Stimulated activated naive CD4-positive, alpha-beta T cell (primary cell): ENCODE measurements around the gene ITPRID1.

Experiments used
- DNase-seq, 6 experiments: peaks; one replicate each; lab custom pipeline; 2025; lab: John Stamatoyannopoulos, UW

Gene ITPRID1

GRCh38 chr7:31633894-31634494, 120.1 kb downstream of the ITPRID1 start:
- DNase-seq, result no peak

- no peak for DNase-seq
Observed at GRCh38 chr7:31640381-31640780, 126.5 kb downstream of the ITPRID1 start.

- no peak for DNase-seq
Observed at GRCh38 chr7:31642681-31643115, 128.8 kb downstream of the ITPRID1 start.

- DNase-seq, result no peak
Observed at GRCh38 chr7:31646942-31647341, 133.1 kb downstream of the ITPRID1 start.

GRCh38 chr7:31647511-31647910, 133.6 kb downstream of the ITPRID1 start:
- no peak for DNase-seq

GRCh38 chr7:31648288-31648687, 134.4 kb downstream of the ITPRID1 start:
- DNase-seq, result no peak

GRCh38 chr7:31648880-31649279, 135.0 kb downstream of the ITPRID1 start:
- DNase-seq, result no peak

GRCh38 chr7:31651234-31652062, 137.6 kb downstream of the ITPRID1 start:
- DNase-seq, result no peak

GRCh38 chr7:31652063-31652326, 138.1 kb downstream of the ITPRID1 start:
- no peak for DNase-seq

- DNase-seq, result no peak
Observed at GRCh38 chr7:31663072-31663471, 149.2 kb downstream of the ITPRID1 start.

- no peak for DNase-seq
Observed at GRCh38 chr7:31664890-31665289, 151.0 kb downstream of the ITPRID1 start.

GRCh38 chr7:31665546-31665945, 151.7 kb downstream of the ITPRID1 start:
- no peak for DNase-seq

- no peak for DNase-seq
Observed at GRCh38 chr7:31669461-31669860, 155.6 kb downstream of the ITPRID1 start.

GRCh38 chr7:31679574-31680305, 165.8 kb downstream of the ITPRID1 start:
- DNase-seq, result no peak

- DNase-seq, result no peak
Observed at GRCh38 chr7:31683445-31684225, 169.7 kb downstream of the ITPRID1 start.

- DNase-seq, result no peak
Observed at GRCh38 chr7:31687024-31687748, 173.3 kb downstream of the ITPRID1 start, which contains the start of gene PPP1R17. Gene PPP1R17 (plus strand): TSS chr7:31687215. CDS start chr7:31692442, 5,227 bp downstream.

- no peak for DNase-seq
Observed at GRCh38 chr7:31688372-31688771, 174.5 kb downstream of the ITPRID1 start.

- DNase-seq, result no peak
Observed at GRCh38 chr7:31688996-31689395, 175.1 kb downstream of the ITPRID1 start.

GRCh38 chr7:31690935-31691334, 177.0 kb downstream of the ITPRID1 start:
- no peak for DNase-seq

- DNase-seq, result no peak
Observed at GRCh38 chr7:31692451-31692850, 178.6 kb downstream of the ITPRID1 start.

- no peak for DNase-seq
Observed at GRCh38 chr7:31692871-31693270, 179.0 kb downstream of the ITPRID1 start.
